Activated CD8-positive, alpha-beta T cell treated with anti-CD3 and anti-CD28 coated beads, Interleukin-2, amount 10 ng/mL, durations not matched to agents 7 days and 5 days (primary cell): Measurements from ENCODE around the gene CFAP300. TPM values are rescaled to one million over a fixed set of nuclear protein-coding genes. Genes with fewer than 3 reads are reported as not detected.

Experiments used
- ATAC-seq: fragments of 150-1000 bp; cut with Tn5 transposase; one replicate; pipeline ENCODE4 v1.10.0; 2021; ENCODE audit warnings: moderate library complexity
- CTCF ChIA-PET: fragments of 350-600 bp; sonication (Branson Sonifier 250); formaldehyde crosslinking; loops from one replicate; lab custom pipeline; 2021; ENCODE audit warnings: antibody characterized with exemption; lab: Charles Lee
- POLR2A ChIA-PET: fragments of 350-600 bp; sonication (Branson Sonifier 250); formaldehyde crosslinking; loops from one replicate; lab custom pipeline; 2021; ENCODE audit warnings: antibody characterized with exemption; lab: Charles Lee
- DNase-seq: peaks from one replicate; pipeline ENCODE4 v3.0.0-alpha.2; 2020
- H3K27ac Mint-ChIP-seq: one replicate; pipeline ENCODE4 v1.8.0; 2021; ENCODE audit warnings: mild to moderate bottlenecking, mixed read lengths
- H3K27me3 Mint-ChIP-seq: one replicate; pipeline ENCODE4 v1.8.0; 2021; ENCODE audit warnings: low read depth, mixed read lengths
- H3K36me3 Mint-ChIP-seq: one replicate; pipeline ENCODE4 v1.8.0; 2021; ENCODE audit warnings: low read depth, mixed read lengths
- H3K4me1 Mint-ChIP-seq: one replicate; pipeline ENCODE4 v1.8.0; 2021; ENCODE audit warnings: low read depth, mixed read lengths
- H3K4me3 Mint-ChIP-seq: one replicate; pipeline ENCODE4 v1.8.0; 2021; ENCODE audit warnings: mild to moderate bottlenecking, mixed read lengths
- H3K9me3 Mint-ChIP-seq: one replicate; pipeline ENCODE4 v1.8.0; 2022; ENCODE audit warnings: mixed read lengths; ENCODE audit not compliant: insufficient read depth
- total RNA-seq, 2 experiments: library from RNA; stranded (reverse); gene quantifications; one replicate each; pipeline ENCODE4 v1.2.3, GENCODE V29; 2021

The CFAP300 gene
- total RNA-seq, 2 experiments from 2014 or later: not detected

GRCh38 chr11:102115557-102115956 is 68.3 kb downstream of the CFAP300 start:
- no peak for DNase-seq
- CTCF ChIA-PET: interaction anchor here (1.1 kb wide), 1 partner anchor 109 kb away, joined by 4 read pairs; no protein-coding TSS in a partner anchor
- Mint-ChIP-seq H3K36me3 (no peaks in the 10 kb centered on the region), H3K27ac (no peak overlapping the region), H3K4me3 (no peak overlapping the region), H3K27me3 (peaks cover 47% of the 10 kb centered on the region), H3K9me3 (no peaks in the 10 kb centered on the region), H3K4me1 (peaks cover 7% of the 10 kb centered on the region)
- ATAC-seq: no peak
- POLR2A ChIA-PET: no interaction called here

GRCh38 chr11:102116453-102117205 is 69.4 kb downstream of the CFAP300 start:
- CTCF ChIA-PET: no interaction called here

GRCh38 chr11:102117472-102118113 is 70.4 kb downstream of the CFAP300 start:
- no peak overlapping the region for H3K27ac Mint-ChIP-seq
- no peaks in the 10 kb centered on the region for H3K4me1 Mint-ChIP-seq
- ChIA-PET CTCF (no interaction called here), POLR2A (no interaction called here)
- H3K4me3 Mint-ChIP-seq: no peak overlapping the region
- H3K9me3 Mint-ChIP-seq: no peaks in the 10 kb centered on the region
- no peaks in the 10 kb centered on the region for H3K36me3 Mint-ChIP-seq
- ATAC-seq: no peak
- H3K27me3 Mint-ChIP-seq: peaks cover 37% of the 10 kb centered on the region
- DNase-seq: no peak

More at GRCh38 chr11:102116453-102117205, 69.4 kb downstream of the CFAP300 start:
- Mint-ChIP-seq H3K4me1 (peaks cover 5% of the 10 kb centered on the region), H3K9me3 (no peaks in the 10 kb centered on the region), H3K27ac (no peak overlapping the region), H3K4me3 (no peak overlapping the region), H3K27me3 (peaks cover 46% of the 10 kb centered on the region), H3K36me3 (no peaks in the 10 kb centered on the region)
- POLR2A ChIA-PET: no interaction called here
- no peak for DNase-seq
- ATAC-seq: no peak

- peaks cover 31% of the 10 kb centered on the region for H3K27me3 Mint-ChIP-seq
- POLR2A ChIA-PET: no interaction called here
- no peaks in the 10 kb centered on the region for H3K9me3 Mint-ChIP-seq
- H3K4me1 Mint-ChIP-seq: no peaks in the 10 kb centered on the region
- H3K4me3 Mint-ChIP-seq: no peak overlapping the region
- no peaks in the 10 kb centered on the region for H3K36me3 Mint-ChIP-seq
- no peak for DNase-seq
- CTCF ChIA-PET: no interaction called here
- no peak overlapping the region for H3K27ac Mint-ChIP-seq
- ATAC-seq: no peak
Measured at GRCh38 chr11:102118937-102119336, 71.7 kb downstream of the CFAP300 start.

GRCh38 chr11:102119997-102120396 is 72.8 kb downstream of the CFAP300 start:
- no peaks in the 10 kb centered on the region for H3K4me1 Mint-ChIP-seq
- H3K36me3 Mint-ChIP-seq: no peaks in the 10 kb centered on the region
- ATAC-seq: no peak
- POLR2A ChIA-PET: no interaction called here
- CTCF ChIA-PET: no interaction called here
- no peak overlapping the region for H3K27ac Mint-ChIP-seq
- peaks cover 27% of the 10 kb centered on the region for H3K27me3 Mint-ChIP-seq
- no peaks in the 10 kb centered on the region for H3K9me3 Mint-ChIP-seq
- H3K4me3 Mint-ChIP-seq: no peak overlapping the region
- no peak for DNase-seq

- Mint-ChIP-seq H3K4me1 (no peaks in the 10 kb centered on the region), H3K36me3 (no peaks in the 10 kb centered on the region), H3K27ac (no peak overlapping the region), H3K4me3 (no peak overlapping the region), H3K9me3 (no peaks in the 10 kb centered on the region), H3K27me3 (peaks cover 24% of the 10 kb centered on the region)
- DNase-seq (no peak), ATAC-seq (no peak)
- POLR2A ChIA-PET: no interaction called here
- CTCF ChIA-PET: no interaction called here
Measured at GRCh38 chr11:102120437-102120973, 73.3 kb downstream of the CFAP300 start.

GRCh38 chr11:102121329-102121728 is 74.1 kb downstream of the CFAP300 start:
- Mint-ChIP-seq H3K27me3 (peaks cover 20% of the 10 kb centered on the region), H3K36me3 (no peaks in the 10 kb centered on the region), H3K27ac (no peak overlapping the region), H3K4me1 (no peaks in the 10 kb centered on the region), H3K4me3 (no peak overlapping the region), H3K9me3 (no peaks in the 10 kb centered on the region)
- POLR2A ChIA-PET: no interaction called here
- DNase-seq (no peak), ATAC-seq (no peak)
- CTCF ChIA-PET: no interaction called here

Other genes starting within 250 kb of the CFAP300 start
- gene CEP126, start 132.4 kb upstream of the CFAP300 start, total RNA-seq: under 1 TPM; 0.34 to 0.37 TPM
- not detected for gene ANGPTL5, start 130.9 kb upstream of the CFAP300 start, total RNA-seq
- not detected for gene YAP1, start 63.0 kb downstream of the CFAP300 start, total RNA-seq